ENCODE data around the gene CRABP2.

CRABP2 gene

GRCh38 chr1:156708218-156708661 is 2.9 kb upstream of the CRABP2 start:
- DNase-seq, result no peak

- no peak for DNase-seq
These were observed 2.2 kb upstream of the CRABP2 start for GRCh38 chr1:156707417-156708217.

GRCh38 chr1:156706657-156707416 is 1.5 kb upstream of the CRABP2 start:
- no peak for DNase-seq

GRCh38 chr1:156705918-156706656 is 704 bp upstream of the CRABP2 start:
- DNase-seq, result peak; percentile 17

GRCh38 chr1:156704930-156705320 is 458 bp downstream of the CRABP2 start:
- DNase-seq, result no peak

- no peak for DNase-seq
These were observed 1.1 kb downstream of the CRABP2 start for GRCh38 chr1:156704166-156704711.

- no peak for DNase-seq
These were observed 1.6 kb downstream of the CRABP2 start for GRCh38 chr1:156703741-156704140.

- no peak for DNase-seq
These were observed 2.0 kb downstream of the CRABP2 start for GRCh38 chr1:156703336-156703735.

- no peak for DNase-seq
These were observed 4.4 kb downstream of the CRABP2 start for GRCh38 chr1:156700736-156701531.

GRCh38 chr1:156698995-156699394 is 6.4 kb downstream of the CRABP2 start:
- DNase-seq, result no peak

GRCh38 chr1:156697481-156697880 is 7.9 kb downstream of the CRABP2 start:
- DNase-seq, result no peak

- no peak for DNase-seq
These were observed 8.6 kb downstream of the CRABP2 start for GRCh38 chr1:156696755-156697154.

GRCh38 chr1:156694690-156694962 is 10.8 kb downstream of the CRABP2 start:
- DNase-seq, result no peak

GRCh38 chr1:156693848-156694689 is 11.3 kb downstream of the CRABP2 start:
- DNase-seq, result peak; percentile 16

GRCh38 chr1:156692925-156693847 is 12.2 kb downstream of the CRABP2 start:
- peak; percentile 40 for DNase-seq

GRCh38 chr1:156692441-156692924 is 12.9 kb downstream of the CRABP2 start:
- DNase-seq, result no peak

GRCh38 chr1:156691665-156692440 is 13.5 kb downstream of the CRABP2 start:
- no peak for DNase-seq

GRCh38 chr1:156691191-156691590 is 14.2 kb downstream of the CRABP2 start:
- no peak for DNase-seq

- DNase-seq, result no peak
These were observed 14.7 kb downstream of the CRABP2 start for GRCh38 chr1:156690675-156691036.
